ENCODE data around the gene RLIM.

RLIM gene

DNA sequence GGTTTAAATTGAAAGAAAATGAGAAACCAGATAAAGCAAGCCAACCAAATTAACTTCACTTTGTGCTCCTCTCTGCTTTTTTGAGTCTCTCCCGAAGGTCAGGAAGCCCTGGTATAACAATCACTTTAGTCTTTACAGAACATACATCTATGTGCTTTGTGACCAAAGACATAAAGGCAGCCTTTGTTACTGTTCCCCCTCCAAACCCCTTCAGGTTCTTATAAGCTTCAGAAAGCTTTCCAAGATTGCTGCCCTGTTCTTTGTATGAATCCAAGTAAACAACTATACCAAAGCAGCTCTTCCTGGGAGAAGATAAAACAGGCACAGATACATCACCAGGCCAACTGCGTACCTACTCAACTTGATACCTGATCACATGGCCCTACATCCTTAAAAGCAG, 28.7 kb downstream of the RLIM start:
- no peak for DNase-seq
- Histone ChIP-seq H3K9me3 (ENCODE audit: insufficient read depth, low read length, severe bottlenecking) (no peaks in the 10 kb centered on the region), H3K36me3 (ENCODE audit: insufficient read depth, low read length) (peaks cover 50% of the 10 kb centered on the region), H3K4me1 (ENCODE audit: insufficient read depth, low read length) (no peaks in the 10 kb centered on the region), H2AFZ (ENCODE audit: low read depth, low read length) (no peak overlapping the region), H3K27ac (ENCODE audit: low read length) (no peak overlapping the region), H4K20me1 (ENCODE audit: insufficient read depth, low read length) (peaks cover 7% of the 10 kb centered on the region; the same call in 1 of the 2 replicates), H3K4me3 (ENCODE audit: low read depth in 1 of 2, low read length in 2 of 2) (no peak overlapping the region), H3K79me2 (ENCODE audit: insufficient read depth, low read length) (0 out of 2 replicates have a peak, but pooled peaks cover 2% of the 10 kb centered on the region), H3K9ac (ENCODE audit: low read depth, low read length) (no peak overlapping the region), H3K4me2 (ENCODE audit: insufficient read depth, low read length) (no peak overlapping the region), H3K27me3 (ENCODE audit: insufficient read depth, low read length, poor library complexity) (no peaks in the 10 kb centered on the region)
- ATAC-seq (ENCODE audit: insufficient read depth, low read depth) = no peak
- TF ChIP-seq CTCF (IDR thresholded peaks at IDR 0.05; ENCODE audit: borderline replicate concordance, extremely low read depth, low read length, poor library complexity, severe bottlenecking) (no peak), EZH2 (IDR thresholded peaks at IDR 0.05; ENCODE audit: borderline replicate concordance, low read depth, low read length, severe bottlenecking) (no peak)

GRCh38 chrX:74579597-74580198, 34.7 kb downstream of the RLIM start:
- TF ChIP-seq EZH2 (IDR thresholded peaks at IDR 0.05; ENCODE audit: borderline replicate concordance, low read depth, low read length, severe bottlenecking) (no peak), CTCF (IDR thresholded peaks at IDR 0.05; ENCODE audit: borderline replicate concordance, extremely low read depth, low read length, poor library complexity, severe bottlenecking) (no peak)
- ATAC-seq (ENCODE audit: insufficient read depth, low read depth) (no peak), DNase-seq (no peak)
- H3K9ac ChIP-seq (ENCODE audit: low read depth, low read length) = no peak overlapping the region
- H3K4me1 ChIP-seq (ENCODE audit: insufficient read depth, low read length) = no peaks in the 10 kb centered on the region
- no peak overlapping the region for H3K27ac ChIP-seq (ENCODE audit: low read length)
- H3K4me2 ChIP-seq (ENCODE audit: insufficient read depth, low read length) = no peak overlapping the region
- no peaks in the 10 kb centered on the region for H4K20me1 ChIP-seq (ENCODE audit: insufficient read depth, low read length)
- H3K79me2 ChIP-seq (ENCODE audit: insufficient read depth, low read length) = no peaks in the 10 kb centered on the region
- H3K9me3 ChIP-seq (ENCODE audit: insufficient read depth, low read length, severe bottlenecking) = no peaks in the 10 kb centered on the region
- H2AFZ ChIP-seq (ENCODE audit: low read depth, low read length) = no peak overlapping the region
- peaks cover 8% of the 10 kb centered on the region for H3K36me3 ChIP-seq (ENCODE audit: insufficient read depth, low read length)
- no peaks in the 10 kb centered on the region for H3K27me3 ChIP-seq (ENCODE audit: insufficient read depth, low read length, poor library complexity)
- no peak overlapping the region for H3K4me3 ChIP-seq (ENCODE audit: low read depth in 1 of 2, low read length in 2 of 2)

DNA sequence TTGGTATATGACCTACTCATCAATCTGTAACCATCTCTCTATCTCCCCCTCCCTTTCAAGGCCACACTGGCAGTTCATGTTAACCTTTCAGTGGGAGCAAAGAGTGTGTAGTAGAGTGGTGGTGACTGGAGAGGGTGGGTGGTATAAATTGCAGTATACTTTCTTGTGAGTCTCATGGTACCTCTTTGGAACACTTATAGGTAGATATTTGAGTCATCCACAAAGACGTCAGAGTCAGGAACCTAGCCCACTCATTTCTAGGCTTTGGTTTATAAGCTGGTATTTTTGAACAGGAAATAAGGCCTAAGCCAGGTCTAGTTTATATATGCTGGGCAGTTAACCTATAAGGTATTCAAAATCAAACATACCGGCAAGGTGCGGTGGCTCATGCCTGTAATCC, 36.3 kb downstream of the RLIM start:
- Histone ChIP-seq H3K27me3 (ENCODE audit: insufficient read depth, low read length, poor library complexity) (no peaks in the 10 kb centered on the region), H3K4me1 (ENCODE audit: insufficient read depth, low read length) (no peaks in the 10 kb centered on the region), H4K20me1 (ENCODE audit: insufficient read depth, low read length) (no peaks in the 10 kb centered on the region), H3K4me3 (ENCODE audit: low read depth in 1 of 2, low read length in 2 of 2) (no peak overlapping the region), H3K79me2 (ENCODE audit: insufficient read depth, low read length) (no peaks in the 10 kb centered on the region), H3K27ac (ENCODE audit: low read length) (no peak overlapping the region), H3K9me3 (ENCODE audit: insufficient read depth, low read length, severe bottlenecking) (no peaks in the 10 kb centered on the region), H2AFZ (ENCODE audit: low read depth, low read length) (no peak overlapping the region), H3K4me2 (ENCODE audit: insufficient read depth, low read length) (no peak overlapping the region), H3K9ac (ENCODE audit: low read depth, low read length) (no peak overlapping the region), H3K36me3 (ENCODE audit: insufficient read depth, low read length) (peaks cover 2% of the 10 kb centered on the region)
- DNase-seq (no peak), ATAC-seq (ENCODE audit: insufficient read depth, low read depth) (no peak)
- TF ChIP-seq CTCF (IDR thresholded peaks at IDR 0.05; ENCODE audit: borderline replicate concordance, extremely low read depth, low read length, poor library complexity, severe bottlenecking) (no peak), EZH2 (IDR thresholded peaks at IDR 0.05; ENCODE audit: borderline replicate concordance, low read depth, low read length, severe bottlenecking) (no peak)

All from DND-41 (cell line).